Activated effector memory CD4-positive, alpha-beta T cell treated with anti-CD3 and anti-CD28 coated beads, Interleukin-2, amount 50 U/mL, for 16 hours (primary cell): ENCODE measurements around the gene PARG.
"Not testable (repeated sequence)": the region's sequence is repeated elsewhere in the genome, so short reads cannot be mapped to it uniquely, and the experiment has no call there.

ENCODE experiments used
- DNase-seq: peaks from one replicate; pipeline ENCODE4 v3.0.0-alpha.2; 2020

The PARG gene

GRCh38 chr10:49941447-49942338 is at the start of gene PARG, which contains the start of gene TIMM23B:
Gene PARG (minus strand): TSS chr10:49942027. CDS start chr10:49941725, 302 bp downstream.
Gene TIMM23B (plus strand): TSS chr10:49942053. CDS start chr10:49942195, 142 bp downstream.
- peak; percentile 94 for DNase-seq

GRCh38 chr10:49988376-49988775 is 46.5 kb upstream of the PARG start, which contains the start of gene AGAP6:
Gene AGAP6 (plus strand): TSS chr10:49988406. CDS start chr10:49988716, 310 bp downstream.
- DNase-seq, result not testable (repeated sequence)

- not testable (repeated sequence) for DNase-seq
Observed at GRCh38 chr10:49987207-49987606, 45.4 kb upstream of the PARG start.

GRCh38 chr10:49977756-49978155 is 35.9 kb upstream of the PARG start:
- not testable (repeated sequence) for DNase-seq

- not testable (repeated sequence) for DNase-seq
Observed at GRCh38 chr10:49972094-49972493, 30.3 kb upstream of the PARG start.

- DNase-seq, result not testable (repeated sequence)
Observed at GRCh38 chr10:49971466-49971865, 29.6 kb upstream of the PARG start.

GRCh38 chr10:49970331-49970857 is 28.6 kb upstream of the PARG start:
- DNase-seq, result not testable (repeated sequence)

GRCh38 chr10:49953122-49953521 is 11.3 kb upstream of the PARG start:
- DNase-seq, result not testable (repeated sequence)

- not testable (repeated sequence) for DNase-seq
Observed at GRCh38 chr10:49952006-49952405, 10.2 kb upstream of the PARG start.

- not testable (repeated sequence) for DNase-seq
Observed at GRCh38 chr10:49948737-49949136, 6.9 kb upstream of the PARG start.

- not testable (repeated sequence) for DNase-seq
Observed at GRCh38 chr10:49948142-49948541, 6.3 kb upstream of the PARG start.

GRCh38 chr10:49943607-49944006 is 1.8 kb upstream of the PARG start:
- DNase-seq, result not testable (repeated sequence)

- DNase-seq, result not testable (repeated sequence)
Observed at GRCh38 chr10:49942339-49942705, 495 bp upstream of the PARG start.

GRCh38 chr10:49931959-49932728 is 9.7 kb downstream of the PARG start:
- DNase-seq, result not testable (repeated sequence)

GRCh38 chr10:49931276-49931675 is 10.6 kb downstream of the PARG start:
- not testable (repeated sequence) for DNase-seq

- DNase-seq, result not testable (repeated sequence)
Observed at GRCh38 chr10:49923572-49923971, 18.3 kb downstream of the PARG start.

- not testable (repeated sequence) for DNase-seq
Observed at GRCh38 chr10:49922041-49922440, 19.8 kb downstream of the PARG start.

GRCh38 chr10:49917927-49918326 is 23.9 kb downstream of the PARG start:
- DNase-seq, result not testable (repeated sequence)

- not testable (repeated sequence) for DNase-seq
Observed at GRCh38 chr10:49916451-49916850, 25.4 kb downstream of the PARG start.

- DNase-seq, result not testable (repeated sequence)
Observed at GRCh38 chr10:49910295-49910694, 31.5 kb downstream of the PARG start.

GRCh38 chr10:49908290-49909080 is 33.3 kb downstream of the PARG start:
- DNase-seq, result not testable (repeated sequence)

GRCh38 chr10:49903829-49904228 is 38.0 kb downstream of the PARG start:
- DNase-seq, result not testable (repeated sequence)
